Liver (tissue), 9 donors: ENCODE data around the gene KCNK7. TPM values are rescaled to one million over a fixed set of nuclear protein-coding genes. Genes with fewer than 3 reads are reported as not detected.

Experiments
- DNase-seq: peaks from one replicate; pipeline ENCODE4 v3.0.0-alpha.2; 2017; ENCODE audit warnings: low spot score
- H3K27ac ChIP-seq, 2 donors: one replicate each; pipeline ENCODE4 v1.7.0; 2013; ENCODE audit warnings: inconsistent platforms in 2 of 2, low read length in 2 of 2, control low read depth in 1 of 2, low read depth in 1 of 2, mild to moderate bottlenecking in 1 of 2
- H3K27me3 ChIP-seq, 4 donors: one replicate each; pipeline versions ENCODE4 v1.6.1 to v1.7.0; 2013; ENCODE audit warnings: low read length in 3 of 4, inconsistent platforms in 1 of 4, mild to moderate bottlenecking in 1 of 4, moderate library complexity in 1 of 4; ENCODE audit not compliant: control insufficient read depth in 4 of 4, insufficient read depth in 4 of 4
- H3K36me3 ChIP-seq, 4 donors: one replicate each; pipeline versions ENCODE4 v1.6.1 to v1.7.0; 2013; ENCODE audit warnings: low read length in 3 of 4, mild to moderate bottlenecking in 3 of 4, low read depth in 1 of 4, moderate library complexity in 1 of 4; ENCODE audit not compliant: control insufficient read depth in 4 of 4, insufficient read depth in 3 of 4
- H3K4me1 ChIP-seq, 4 donors: one replicate each; pipeline versions ENCODE4 v1.6.1 to v1.7.0; 2013; ENCODE audit warnings: low read length in 3 of 4, mild to moderate bottlenecking in 3 of 4, moderate library complexity in 1 of 4; ENCODE audit not compliant: control insufficient read depth in 4 of 4, insufficient read depth in 4 of 4
- H3K4me3 ChIP-seq, 3 donors: one replicate each; pipeline versions ENCODE4 v1.6.1 to v1.7.0; 2013; ENCODE audit warnings: low read length in 3 of 3, control low read depth in 1 of 3, low read depth in 1 of 3, mild to moderate bottlenecking in 1 of 3
- H3K9ac ChIP-seq, 2 donors: one replicate each; pipeline ENCODE4 v1.7.0; 2013; ENCODE audit warnings: low read length in 2 of 2, mild to moderate bottlenecking in 2 of 2, moderate library complexity in 2 of 2, control low read depth in 1 of 2, low read depth in 1 of 2
- H3K9me3 ChIP-seq, 4 donors: one replicate each; pipeline versions ENCODE4 v1.6.1 to v1.7.0; 2013; ENCODE audit warnings: low read length in 3 of 4; ENCODE audit not compliant: control insufficient read depth in 4 of 4
- EGR1 ChIP-seq, 2 donors: IDR thresholded peaks; 2 replicates each; pipeline ENCODE4 v1.6.1; 2016 to 2018; ENCODE audit warnings: antibody characterized with exemption in 2 of 2, low read depth in 2 of 2
- FOXA1 ChIP-seq: IDR thresholded peaks from 2 replicates; pipeline ENCODE4 v1.6.1; 2016; ENCODE audit warnings: antibody characterized with exemption
- GABPA ChIP-seq, 2 donors: IDR thresholded peaks in 1 of 2; conservative IDR thresholded peaks in 1 of 2; 2 replicates each; pipeline ENCODE4 v1.6.1; 2016; ENCODE audit warnings: antibody characterized with exemption in 2 of 2, mild to moderate bottlenecking in 1 of 2, moderate library complexity in 1 of 2
- HNF4A ChIP-seq, 2 donors: conservative IDR thresholded peaks; 2 replicates each; pipeline ENCODE4 v1.6.1; 2016; ENCODE audit warnings: antibody characterized with exemption in 2 of 2, mild to moderate bottlenecking in 2 of 2
- HNF4G ChIP-seq: IDR thresholded peaks from 2 replicates; pipeline ENCODE4 v1.6.1; 2016; ENCODE audit warnings: antibody characterized with exemption
- JUND ChIP-seq, 2 donors: IDR thresholded peaks; 2 replicates each; pipeline ENCODE4 v1.6.1; 2016; ENCODE audit warnings: antibody characterized with exemption in 2 of 2
- NR2F2 ChIP-seq: IDR thresholded peaks from 2 replicates; pipeline ENCODE4 v1.6.1; 2016; ENCODE audit warnings: antibody characterized with exemption
- RXRA ChIP-seq, 2 donors: IDR thresholded peaks; 2 replicates each; pipeline ENCODE4 v1.6.1; 2017 to 2018; ENCODE audit warnings: antibody characterized with exemption in 2 of 2, mild to moderate bottlenecking in 1 of 2
- SP1 ChIP-seq: IDR thresholded peaks from 2 replicates; pipeline ENCODE4 v1.6.1; 2018; ENCODE audit warnings: antibody characterized with exemption, mild to moderate bottlenecking
- YY1 ChIP-seq: IDR thresholded peaks from 2 replicates; pipeline ENCODE4 v1.6.1; 2016; ENCODE audit warnings: antibody characterized with exemption, mild to moderate bottlenecking
- WGBS: extraction: QIAGEN DNeasy Blood & Tissue Kit; methylation state at CpG from one replicate; pipeline ENCODE4 v1.1.7; 2013; 5-methylcytosine and 5-hydroxymethylcytosine counted together
- polyA plus RNA-seq, 2 donors: library from polyadenylated mRNA; stranded (reverse) in 1 of 2; unstranded in 1 of 2; fragments of 200-250 nt in 1 of 2; fragments of >200 nt in 1 of 2; fragmentation: Nextera tagmentation in 1 of 2; extraction: Ambion mirVana in 1 of 2; gene quantifications; one replicate each; pipeline versions ENCODE4 v1.2.1 to v1.2.3, GENCODE V29; 2013 to 2015
- total RNA-seq, 2 donors: library from RNA; depleted of rRNA; stranded (reverse); fragments of >200 nt; gene quantifications; one replicate each; pipeline ENCODE4 v1.2.3, GENCODE V29; 2014
- TF ChIP-seq, protein P1 (sequence below): IDR thresholded peaks from 2 replicates; pipeline ENCODE4 v1.6.1; 2016; ENCODE audit warnings: antibody characterized with exemption
- TF ChIP-seq, protein P2 (sequence below): fragments of 150-350 bp; IDR thresholded peaks from 2 replicates; pipeline ENCODE4 v1.5.1; 2017; ENCODE audit warnings: improper control_type of control experiment, low read depth, low read length; ENCODE audit not compliant: missing input control
- TF ChIP-seq, protein P3 (sequence below): IDR thresholded peaks from 2 replicates; pipeline ENCODE4 v1.6.1; 2016; ENCODE audit warnings: antibody characterized with exemption
- TF ChIP-seq, protein P4 (sequence below): IDR thresholded peaks from 2 replicates; pipeline ENCODE4 v1.6.1; 2016; ENCODE audit warnings: antibody characterized with exemption, mild to moderate bottlenecking
- TF ChIP-seq, protein P5 (sequence below): IDR thresholded peaks from 2 replicates; pipeline ENCODE4 v1.6.1; 2016; ENCODE audit warnings: antibody characterized with exemption
- donor health status: healthy.
- donor health status: healthy.
- donor health status: healthy.
- donor health status: healthy.
- donor health status: healthy.

The KCNK7 gene
- total and polyA plus RNA-seq, 4 donors: 0.14 to 0.32 (median 0.24) TPM

DNA sequence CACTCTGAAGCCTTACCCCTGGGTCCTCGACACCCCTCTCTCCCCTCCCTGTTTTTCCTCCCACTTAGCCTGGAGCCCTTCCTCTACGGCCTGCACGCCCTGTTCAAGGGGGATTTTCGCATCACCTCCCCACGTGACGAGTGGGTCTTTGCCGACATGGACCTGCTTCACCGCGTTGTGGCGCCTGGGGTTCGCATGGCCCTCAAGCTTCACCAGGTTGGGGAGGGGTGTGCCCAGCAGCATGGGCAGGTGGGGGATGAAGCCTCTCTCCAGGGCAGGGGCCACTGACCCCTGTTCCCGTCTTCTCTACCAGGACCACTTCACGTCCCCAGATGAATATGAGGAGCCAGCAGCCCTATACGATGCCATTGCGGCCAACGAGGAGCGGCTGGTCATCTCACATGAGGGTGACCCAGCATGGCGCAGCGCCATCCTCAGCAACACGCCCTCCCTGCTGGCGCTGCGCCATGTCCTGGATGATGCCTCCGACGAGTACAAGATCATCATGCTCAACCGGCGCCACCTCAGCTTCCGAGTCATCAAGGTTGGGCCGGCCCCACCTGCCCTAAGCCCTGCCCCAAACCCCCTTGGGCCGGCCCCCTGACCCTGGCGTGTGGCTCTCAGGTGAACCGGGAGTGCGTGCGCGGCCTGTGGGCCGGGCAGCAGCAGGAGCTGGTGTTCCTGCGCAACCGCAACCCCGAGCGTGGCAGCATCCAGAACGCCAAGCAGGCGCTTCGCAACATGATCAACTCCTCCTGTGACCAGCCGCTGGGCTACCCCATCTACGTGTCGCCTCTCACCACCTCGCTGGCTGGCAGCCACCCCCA is 39.5 kb upstream of the KCNK7 start:
- DNase-seq: no peak
- H3K27me3 ChIP-seq: no peaks in the 10 kb centered on the region
- H3K4me3 ChIP-seq: no peak overlapping the region
- TF ChIP-seq FOXA1 (no peak), EGR1 (IDR thresholded peaks at IDR 0.05; ENCODE audit: low read depth in 2 of 2) (no peak), SP1 (no peak), NR2F2 (no peak), RXRA (IDR thresholded peaks at IDR 0.05) (no peak), JUND (IDR thresholded peaks at IDR 0.05) (no peak), HNF4A (conservative IDR thresholded peaks at IDR 0.05) (no peak)
- TF ChIP-seq, protein P1, sequence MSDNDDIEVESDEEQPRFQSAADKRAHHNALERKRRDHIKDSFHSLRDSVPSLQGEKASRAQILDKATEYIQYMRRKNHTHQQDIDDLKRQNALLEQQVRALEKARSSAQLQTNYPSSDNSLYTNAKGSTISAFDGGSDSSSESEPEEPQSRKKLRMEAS: no peak
- TF ChIP-seq, protein P2, sequence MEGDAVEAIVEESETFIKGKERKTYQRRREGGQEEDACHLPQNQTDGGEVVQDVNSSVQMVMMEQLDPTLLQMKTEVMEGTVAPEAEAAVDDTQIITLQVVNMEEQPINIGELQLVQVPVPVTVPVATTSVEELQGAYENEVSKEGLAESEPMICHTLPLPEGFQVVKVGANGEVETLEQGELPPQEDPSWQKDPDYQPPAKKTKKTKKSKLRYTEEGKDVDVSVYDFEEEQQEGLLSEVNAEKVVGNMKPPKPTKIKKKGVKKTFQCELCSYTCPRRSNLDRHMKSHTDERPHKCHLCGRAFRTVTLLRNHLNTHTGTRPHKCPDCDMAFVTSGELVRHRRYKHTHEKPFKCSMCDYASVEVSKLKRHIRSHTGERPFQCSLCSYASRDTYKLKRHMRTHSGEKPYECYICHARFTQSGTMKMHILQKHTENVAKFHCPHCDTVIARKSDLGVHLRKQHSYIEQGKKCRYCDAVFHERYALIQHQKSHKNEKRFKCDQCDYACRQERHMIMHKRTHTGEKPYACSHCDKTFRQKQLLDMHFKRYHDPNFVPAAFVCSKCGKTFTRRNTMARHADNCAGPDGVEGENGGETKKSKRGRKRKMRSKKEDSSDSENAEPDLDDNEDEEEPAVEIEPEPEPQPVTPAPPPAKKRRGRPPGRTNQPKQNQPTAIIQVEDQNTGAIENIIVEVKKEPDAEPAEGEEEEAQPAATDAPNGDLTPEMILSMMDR: no peak
- TF ChIP-seq, protein P3, sequence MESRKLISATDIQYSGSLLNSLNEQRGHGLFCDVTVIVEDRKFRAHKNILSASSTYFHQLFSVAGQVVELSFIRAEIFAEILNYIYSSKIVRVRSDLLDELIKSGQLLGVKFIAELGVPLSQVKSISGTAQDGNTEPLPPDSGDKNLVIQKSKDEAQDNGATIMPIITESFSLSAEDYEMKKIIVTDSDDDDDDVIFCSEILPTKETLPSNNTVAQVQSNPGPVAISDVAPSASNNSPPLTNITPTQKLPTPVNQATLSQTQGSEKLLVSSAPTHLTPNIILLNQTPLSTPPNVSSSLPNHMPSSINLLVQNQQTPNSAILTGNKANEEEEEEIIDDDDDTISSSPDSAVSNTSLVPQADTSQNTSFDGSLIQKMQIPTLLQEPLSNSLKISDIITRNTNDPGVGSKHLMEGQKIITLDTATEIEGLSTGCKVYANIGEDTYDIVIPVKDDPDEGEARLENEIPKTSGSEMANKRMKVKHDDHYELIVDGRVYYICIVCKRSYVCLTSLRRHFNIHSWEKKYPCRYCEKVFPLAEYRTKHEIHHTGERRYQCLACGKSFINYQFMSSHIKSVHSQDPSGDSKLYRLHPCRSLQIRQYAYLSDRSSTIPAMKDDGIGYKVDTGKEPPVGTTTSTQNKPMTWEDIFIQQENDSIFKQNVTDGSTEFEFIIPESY: no peak
- TF ChIP-seq, protein P4, sequence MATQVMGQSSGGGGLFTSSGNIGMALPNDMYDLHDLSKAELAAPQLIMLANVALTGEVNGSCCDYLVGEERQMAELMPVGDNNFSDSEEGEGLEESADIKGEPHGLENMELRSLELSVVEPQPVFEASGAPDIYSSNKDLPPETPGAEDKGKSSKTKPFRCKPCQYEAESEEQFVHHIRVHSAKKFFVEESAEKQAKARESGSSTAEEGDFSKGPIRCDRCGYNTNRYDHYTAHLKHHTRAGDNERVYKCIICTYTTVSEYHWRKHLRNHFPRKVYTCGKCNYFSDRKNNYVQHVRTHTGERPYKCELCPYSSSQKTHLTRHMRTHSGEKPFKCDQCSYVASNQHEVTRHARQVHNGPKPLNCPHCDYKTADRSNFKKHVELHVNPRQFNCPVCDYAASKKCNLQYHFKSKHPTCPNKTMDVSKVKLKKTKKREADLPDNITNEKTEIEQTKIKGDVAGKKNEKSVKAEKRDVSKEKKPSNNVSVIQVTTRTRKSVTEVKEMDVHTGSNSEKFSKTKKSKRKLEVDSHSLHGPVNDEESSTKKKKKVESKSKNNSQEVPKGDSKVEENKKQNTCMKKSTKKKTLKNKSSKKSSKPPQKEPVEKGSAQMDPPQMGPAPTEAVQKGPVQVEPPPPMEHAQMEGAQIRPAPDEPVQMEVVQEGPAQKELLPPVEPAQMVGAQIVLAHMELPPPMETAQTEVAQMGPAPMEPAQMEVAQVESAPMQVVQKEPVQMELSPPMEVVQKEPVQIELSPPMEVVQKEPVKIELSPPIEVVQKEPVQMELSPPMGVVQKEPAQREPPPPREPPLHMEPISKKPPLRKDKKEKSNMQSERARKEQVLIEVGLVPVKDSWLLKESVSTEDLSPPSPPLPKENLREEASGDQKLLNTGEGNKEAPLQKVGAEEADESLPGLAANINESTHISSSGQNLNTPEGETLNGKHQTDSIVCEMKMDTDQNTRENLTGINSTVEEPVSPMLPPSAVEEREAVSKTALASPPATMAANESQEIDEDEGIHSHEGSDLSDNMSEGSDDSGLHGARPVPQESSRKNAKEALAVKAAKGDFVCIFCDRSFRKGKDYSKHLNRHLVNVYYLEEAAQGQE: no peak
- TF ChIP-seq, protein P5, sequence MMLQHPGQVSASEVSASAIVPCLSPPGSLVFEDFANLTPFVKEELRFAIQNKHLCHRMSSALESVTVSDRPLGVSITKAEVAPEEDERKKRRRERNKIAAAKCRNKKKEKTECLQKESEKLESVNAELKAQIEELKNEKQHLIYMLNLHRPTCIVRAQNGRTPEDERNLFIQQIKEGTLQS: no peak
- H3K9ac ChIP-seq: no peak overlapping the region
- H3K9me3 ChIP-seq: no peaks in the 10 kb centered on the region
- H3K27ac ChIP-seq: no peak overlapping the region
- peaks cover 9 to 36% (median 19%) of the 10 kb centered on the region in 4 donors for H3K36me3 ChIP-seq
- peaks cover 3 to 46% (median 32%) of the 10 kb centered on the region in 4 donors for H3K4me1 ChIP-seq
- 96% methylated on average over 46 of the region's 46 CpGs for WGBS

DNA sequence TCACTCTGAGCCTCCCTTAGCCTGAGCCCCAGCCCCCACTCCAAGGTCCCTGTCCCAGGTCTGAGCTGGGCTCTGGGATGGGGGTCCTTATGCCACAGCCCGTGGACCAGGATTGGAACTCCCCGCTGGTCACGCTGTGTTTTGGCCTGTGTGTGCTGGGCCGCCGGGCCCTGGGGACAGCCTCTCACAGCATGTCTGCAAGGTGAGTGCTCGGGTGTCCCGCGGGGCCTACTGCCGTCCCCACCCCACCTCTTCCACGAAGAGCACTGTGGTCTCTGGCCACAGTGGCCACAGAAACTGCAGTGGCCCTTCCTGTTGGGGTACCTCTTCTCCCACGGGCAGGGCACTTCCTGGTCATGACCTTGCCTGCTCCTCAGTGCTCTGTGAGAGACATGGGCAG is 38.8 kb upstream of the KCNK7 start:
- no peak for DNase-seq
- Histone ChIP-seq H3K27ac (no peak overlapping the region), H3K4me3 (no peak overlapping the region), H3K27me3 (no peaks in the 10 kb centered on the region), H3K4me1 (peaks cover 3 to 40% (median 28%) of the 10 kb centered on the region in 4 donors), H3K36me3 (peaks cover 16 to 42% (median 22%) of the 10 kb centered on the region in 4 donors), H3K9me3 (no peaks in the 10 kb centered on the region), H3K9ac (no peak overlapping the region)
- TF ChIP-seq HNF4G: no peak
- no peak for TF ChIP-seq YY1
- TF ChIP-seq, protein P4: no peak
- no peak for TF ChIP-seq GABPA (IDR thresholded peaks at IDR 0.05 in 1 of 2, conservative IDR thresholded peaks at IDR 0.05 in 1 of 2)
- 94% methylated on average over 11 of the region's 11 CpGs for WGBS
